Placental epithelial cell (primary cell): Measurements from ENCODE around the gene C20orf96. TPM values are rescaled to one million over a fixed set of nuclear protein-coding genes. Genes with fewer than 3 reads are reported as not detected.

Source experiments
- total RNA-seq: library from RNA; depleted of rRNA; stranded (reverse); fragments of >200 nt; gene quantifications from 2 replicates; pipeline ENCODE4 v1.2.3, GENCODE V29; 2012

The C20orf96 gene
- total RNA-seq = 0.98 and 2.4 TPM in 2 replicates

GRCh38 chr20:290084-290831 lies at the start of gene C20orf96:
C20orf96 (minus strand) TSS chr20:290750; CDS start chr20:290610, 140 bp downstream.

GRCh38 chr20:325045-325888 lies 34.7 kb upstream of the C20orf96 start, which contains the start of gene SOX12:
SOX12 (plus strand) TSS chr20:325552; CDS start chr20:325925, 373 bp downstream.

GRCh38 chr20:297098-297924 lies 6.8 kb upstream of the C20orf96 start, which contains the start of gene ZCCHC3:
ZCCHC3 (plus strand) TSS chr20:297570; CDS start chr20:297587, 17 bp downstream.

GRCh38 chr20:257419-257818 lies 33.1 kb downstream of the C20orf96 start, which contains the start of gene DEFB132:
DEFB132 (plus strand) TSS chr20:257724; CDS start chr20:257779, 55 bp downstream.

GRCh38 chr20:226958-227357 lies 63.6 kb downstream of the C20orf96 start, which contains the start of gene DEFB129:
DEFB129 (plus strand) TSS chr20:227258; CDS start chr20:227289, 31 bp downstream.

Other genes starting within 250 kb of the C20orf96 start
- not detected in 2 replicates for gene DEFB125, start 203.1 kb downstream of the C20orf96 start, total RNA-seq
- not detected in 2 replicates for gene DEFB126, start 148.2 kb downstream of the C20orf96 start, total RNA-seq
- gene DEFB127, start 133.3 kb downstream of the C20orf96 start, total RNA-seq = not detected in 2 replicates
- not detected in 2 replicates for gene DEFB128, start 101.0 kb downstream of the C20orf96 start, total RNA-seq
- not detected in 2 replicates for gene DEFB129, start 63.5 kb downstream of the C20orf96 start, total RNA-seq
- gene DEFB132, start 33.0 kb downstream of the C20orf96 start, total RNA-seq = not detected in 2 replicates
- 22.4 and 24.9 TPM in 2 replicates for gene ZCCHC3, start 6.8 kb upstream of the C20orf96 start, total RNA-seq
- gene SOX12, start 34.8 kb upstream of the C20orf96 start, total RNA-seq = 14.9 and 17.6 TPM in 2 replicates
- gene NRSN2, start 56.4 kb upstream of the C20orf96 start, total RNA-seq = 26.3 and 32.2 TPM in 2 replicates
- gene TRIB3, start 90.0 kb upstream of the C20orf96 start, total RNA-seq = 8.2 and 41.8 TPM in 2 replicates
- gene RBCK1, start 117.5 kb upstream of the C20orf96 start, total RNA-seq = 73.9 and 96.6 TPM in 2 replicates
- 38.1 and 53.6 TPM in 2 replicates for gene TBC1D20, start 171.8 kb upstream of the C20orf96 start, total RNA-seq